SK-N-MC (cell line): Measurements from ENCODE around the gene GSTCD.

Experiments
- EZH2 ChIP-seq: fragments of 200-600 bp; sonication (generic); IDR thresholded peaks from one replicate; pipeline ENCODE4 v1.6.1; 2017; ENCODE audit warnings: antibody characterized with exemption
- FOXP2 ChIP-seq: optimal IDR thresholded peaks from 2 replicates; pipeline ENCODE3; 2011; ENCODE audit warnings: mild to moderate bottlenecking, moderate library complexity; ENCODE audit not compliant: insufficient read depth; ENCODE audit errors: extremely low read length, control extremely low read depth
- POLR2AphosphoS5 ChIP-seq: IDR thresholded peaks from 2 replicates; pipeline ENCODE4 v1.6.1; 2012; ENCODE audit warnings: mild to moderate bottlenecking, low read depth, low read length, borderline replicate concordance

- no peak for TF ChIP-seq EZH2
- TF ChIP-seq POLR2AphosphoS5: no peak
- no peak for TF ChIP-seq FOXP2
Measured at GRCh38 chr4:105887508-105887907, 178.9 kb downstream of the GSTCD start.
